GM18498 (cell line): ENCODE measurements around the gene GPRIN1.
"Not testable (repeated sequence)": the region's sequence is repeated elsewhere in the genome, so short reads cannot be mapped to it uniquely, and the experiment has no call there.

Experiments used
- ATAC-seq: cut with Tn5 transposase; IDR thresholded peaks from one replicate; pipeline ENCODE4 v1.9.1; 2021; ENCODE audit warnings: mild to moderate bottlenecking, moderate library complexity; ENCODE audit not compliant: unreplicated experiment

GPRIN1 gene

DNA sequence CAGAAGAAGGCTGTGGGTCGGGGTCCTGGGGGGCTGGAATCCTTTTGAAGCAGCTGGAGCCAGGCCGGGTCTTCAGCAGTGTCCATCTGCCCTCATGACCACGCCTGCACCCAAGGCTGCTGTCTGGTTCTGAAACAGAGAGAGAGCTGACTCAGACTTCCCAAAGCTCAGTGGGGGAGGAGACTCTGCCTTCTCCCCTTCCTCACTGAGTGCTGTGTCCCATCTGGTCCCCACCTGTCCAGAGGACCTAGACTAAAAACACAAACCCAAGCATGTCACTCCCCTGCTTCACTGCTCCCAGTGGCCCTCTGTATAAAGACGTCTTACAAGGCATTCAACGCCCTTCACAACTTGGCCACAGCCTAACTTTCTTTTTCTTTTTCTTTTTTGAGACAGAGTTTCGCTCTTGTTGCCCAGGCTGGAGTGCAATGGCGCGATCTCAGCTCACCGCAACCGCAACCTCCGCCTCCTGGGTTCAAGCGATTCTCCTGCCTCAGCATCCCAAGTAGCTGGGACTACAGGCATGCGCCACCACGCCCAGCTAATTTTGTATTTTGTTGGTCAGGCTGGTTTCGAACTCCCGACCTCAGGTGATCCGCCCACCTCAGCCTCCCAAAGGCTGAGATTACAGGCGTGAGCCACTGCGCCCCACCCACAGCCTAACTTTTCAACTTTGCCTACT, 10.1 kb downstream of the GPRIN1 start:
- ATAC-seq: not testable (repeated sequence)

DNA sequence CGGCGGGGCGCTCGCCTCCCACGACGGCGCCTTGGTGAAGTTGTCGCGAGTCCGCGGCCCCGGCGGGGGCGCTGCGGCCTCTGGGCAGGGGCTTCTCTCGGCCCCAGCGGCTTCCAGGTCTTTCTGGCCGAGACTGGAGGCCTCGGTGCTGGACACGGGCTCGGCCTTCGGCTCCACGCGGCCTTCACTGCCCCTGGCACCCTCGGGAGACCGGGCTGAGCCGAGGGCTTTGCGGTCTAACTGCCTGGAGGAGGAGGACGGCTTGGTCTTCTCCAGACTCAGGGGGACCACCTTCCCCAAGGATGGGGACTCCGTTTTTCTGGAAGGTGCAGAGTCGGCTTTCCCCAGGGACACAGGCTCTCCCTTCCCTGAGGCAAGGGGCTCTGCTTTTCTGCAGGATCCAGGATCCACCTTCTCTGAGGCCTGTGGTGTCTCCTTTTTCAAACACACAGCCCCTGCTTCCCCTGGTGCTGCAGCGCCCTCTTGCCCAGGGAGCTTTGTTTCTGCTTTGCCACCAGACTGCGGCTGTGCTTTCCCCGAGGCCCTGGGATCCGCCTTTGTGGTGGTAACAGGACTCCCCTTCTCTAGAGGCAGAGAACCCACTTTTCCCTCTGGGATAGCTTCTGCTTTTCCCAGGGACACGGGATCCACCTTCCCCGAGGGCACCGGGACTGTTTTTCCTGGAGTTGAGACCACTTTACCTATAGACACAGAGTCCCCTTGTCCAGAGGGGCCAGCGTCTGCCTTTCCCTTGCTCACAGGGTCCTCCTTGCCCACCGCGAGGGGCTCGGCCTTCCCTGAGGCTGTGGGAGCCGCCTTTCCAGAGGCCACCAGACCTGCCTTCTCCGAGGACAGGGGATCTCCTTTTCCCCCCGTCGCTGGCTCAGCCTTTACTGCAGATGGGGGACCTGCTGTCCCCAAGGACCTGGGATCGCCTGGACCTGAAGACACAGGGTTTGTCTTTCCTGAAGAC, 12.3 kb downstream of the GPRIN1 start:
- ATAC-seq: no peak

DNA sequence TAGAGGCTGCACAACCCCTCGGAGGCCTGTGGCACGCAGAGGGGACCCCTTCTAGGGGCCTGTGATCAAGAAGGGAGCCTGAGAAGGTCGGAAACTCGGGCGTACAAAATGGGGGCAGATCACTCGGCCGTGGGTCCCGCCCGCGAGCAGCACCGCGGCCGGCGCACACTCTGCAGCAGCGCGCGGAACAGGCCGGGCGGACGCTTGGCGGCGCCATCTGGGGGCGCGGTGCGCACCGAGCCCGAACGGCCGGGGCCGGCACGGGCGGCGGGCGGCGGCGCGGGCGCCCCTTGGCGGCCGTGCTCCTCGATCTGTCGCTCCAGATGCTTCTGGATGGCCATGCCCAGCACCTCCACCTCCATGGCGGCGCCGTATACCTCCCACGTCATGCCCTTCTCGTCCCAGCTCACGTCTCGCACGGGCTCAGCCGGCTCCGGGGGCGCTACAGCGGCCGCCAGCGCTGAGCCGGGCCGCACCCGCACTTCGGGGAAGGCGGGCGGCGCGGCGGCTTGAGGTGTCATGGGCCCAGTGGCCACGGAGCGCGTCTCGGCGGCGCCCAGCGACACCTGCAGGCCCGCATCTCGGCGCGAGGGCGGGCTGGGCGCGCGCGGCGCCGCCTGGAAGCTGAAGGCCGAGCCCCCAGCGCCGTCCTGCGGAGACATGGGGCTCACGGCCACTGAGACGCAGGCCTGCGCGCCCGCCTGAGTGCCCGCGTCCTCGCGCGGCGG, 13.1 kb downstream of the GPRIN1 start:
- peak; percentile 67 for ATAC-seq

DNA sequence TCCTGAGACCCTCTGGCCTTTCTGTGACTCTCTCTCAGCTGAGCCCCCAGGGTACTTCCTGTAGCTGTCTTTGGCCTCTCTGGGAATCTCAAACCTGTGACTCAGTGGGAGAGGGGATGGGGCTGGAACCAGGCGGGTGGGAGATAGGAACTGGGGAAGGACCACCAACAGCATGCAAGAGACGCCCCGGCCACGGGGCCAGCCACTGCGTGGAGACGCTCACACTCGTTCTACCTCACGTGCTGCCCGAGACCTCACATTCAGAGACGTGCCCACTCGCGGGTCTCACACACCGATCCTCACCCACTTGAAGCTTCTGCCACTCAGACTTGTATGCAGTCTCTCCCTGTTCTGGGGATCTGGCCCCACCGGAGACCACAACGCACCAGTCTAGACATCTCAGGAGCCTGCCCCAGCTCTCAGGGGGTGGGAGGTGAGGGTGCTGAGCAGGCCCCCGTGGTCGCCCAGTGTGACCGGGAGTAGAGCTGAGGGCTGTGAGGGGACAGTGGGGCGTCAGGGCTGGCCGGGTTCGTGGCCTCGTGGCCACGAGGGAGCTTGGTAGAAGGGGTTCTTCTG, 13.8 kb downstream of the GPRIN1 start:
- ATAC-seq: no peak

DNA sequence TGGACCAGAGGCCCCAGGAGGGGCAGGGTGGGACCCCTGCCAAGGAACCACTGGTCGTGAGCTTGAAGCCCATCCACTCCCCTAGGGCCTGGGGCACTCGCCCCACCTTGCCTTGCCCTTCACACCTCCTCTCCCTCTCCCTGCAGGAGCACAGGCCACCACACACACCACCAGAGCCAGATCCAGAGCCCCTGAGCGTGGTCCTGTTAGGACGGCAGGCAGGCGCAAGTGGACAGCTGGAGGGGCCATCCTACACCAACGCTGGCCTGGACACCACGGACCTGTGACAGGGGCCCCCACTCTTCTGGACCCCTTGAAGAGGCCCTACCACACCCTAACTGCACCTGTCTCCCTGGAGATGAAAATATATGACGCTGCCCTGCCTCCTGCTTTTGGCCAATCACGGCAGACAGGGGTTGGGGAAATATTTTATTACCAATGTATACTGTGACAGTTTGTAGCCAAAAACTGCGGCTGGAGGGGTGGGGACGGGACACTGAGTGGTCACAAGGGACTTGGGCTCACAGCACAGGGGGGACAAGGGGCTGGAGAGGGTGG, 14.5 kb downstream of the GPRIN1 start:
- no peak for ATAC-seq

DNA sequence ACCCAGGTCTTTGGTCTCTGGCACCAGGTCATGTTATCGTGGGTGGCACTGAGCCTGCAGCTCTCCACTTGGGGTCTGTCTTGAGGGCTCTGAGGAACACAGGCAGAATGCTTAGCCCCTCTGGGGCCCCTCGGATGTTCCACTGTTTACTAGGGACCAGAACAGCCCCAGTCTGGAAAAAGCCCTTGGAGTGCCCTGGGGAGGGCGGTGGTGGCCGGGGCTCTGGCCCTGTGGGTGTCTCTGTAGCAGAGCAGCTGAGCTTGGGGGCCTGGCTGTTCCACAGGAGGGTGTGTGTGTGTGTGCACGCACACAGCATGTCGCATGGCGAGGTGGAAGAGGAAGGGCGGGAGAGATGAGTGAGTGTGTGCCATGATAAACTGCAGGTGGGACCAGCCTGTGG, 15.4 kb downstream of the GPRIN1 start:
- no peak for ATAC-seq

DNA sequence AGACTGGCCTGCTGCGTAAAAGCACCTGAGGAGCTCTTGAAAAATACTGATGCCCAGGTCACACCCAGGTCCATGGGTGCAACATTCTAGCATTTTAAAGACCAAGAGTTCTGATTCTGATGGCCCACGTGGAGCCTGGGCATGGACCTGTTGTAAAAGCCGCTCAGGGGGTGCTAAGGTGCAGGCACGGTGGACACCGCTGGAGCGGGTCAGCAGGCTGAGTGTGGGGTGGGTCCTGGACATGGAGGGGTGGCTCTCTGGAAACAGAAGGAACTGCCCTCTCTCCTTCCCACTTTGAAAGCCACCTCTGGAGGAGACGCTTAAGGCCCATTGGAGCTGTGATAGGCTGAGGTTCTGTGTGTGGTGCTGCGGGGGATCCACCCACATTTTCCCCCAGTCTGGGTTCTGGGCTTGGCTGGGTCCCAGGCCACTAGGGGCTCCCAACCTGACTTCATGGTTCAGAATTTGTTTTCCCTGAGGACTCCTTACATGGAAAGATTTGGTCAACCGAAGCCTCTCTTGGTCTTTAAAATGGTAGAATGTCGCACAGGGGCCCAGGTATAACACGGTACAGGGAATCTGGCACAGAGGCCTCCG, 16.6 kb downstream of the GPRIN1 start:
- no peak for ATAC-seq

DNA sequence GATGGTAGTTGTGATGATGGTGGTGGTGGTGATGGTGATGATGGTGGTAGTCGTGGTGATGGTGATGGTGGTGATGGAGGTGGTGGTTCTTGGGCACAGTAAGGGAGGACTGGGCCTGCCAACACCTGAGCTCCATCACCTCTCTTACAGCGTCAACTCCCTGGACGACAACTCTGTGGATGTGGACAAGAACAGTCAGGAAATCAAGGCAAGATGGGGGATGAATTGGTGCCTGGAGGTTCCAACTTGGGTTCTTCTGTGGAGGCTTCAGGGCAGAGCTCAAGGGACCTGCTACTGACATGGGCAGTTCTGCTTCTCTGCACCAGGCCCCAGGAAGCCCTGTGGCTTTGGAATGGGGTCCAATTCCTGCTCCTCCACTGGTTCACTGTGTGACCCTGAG, 17.4 kb downstream of the GPRIN1 start:
- ATAC-seq: no peak

DNA sequence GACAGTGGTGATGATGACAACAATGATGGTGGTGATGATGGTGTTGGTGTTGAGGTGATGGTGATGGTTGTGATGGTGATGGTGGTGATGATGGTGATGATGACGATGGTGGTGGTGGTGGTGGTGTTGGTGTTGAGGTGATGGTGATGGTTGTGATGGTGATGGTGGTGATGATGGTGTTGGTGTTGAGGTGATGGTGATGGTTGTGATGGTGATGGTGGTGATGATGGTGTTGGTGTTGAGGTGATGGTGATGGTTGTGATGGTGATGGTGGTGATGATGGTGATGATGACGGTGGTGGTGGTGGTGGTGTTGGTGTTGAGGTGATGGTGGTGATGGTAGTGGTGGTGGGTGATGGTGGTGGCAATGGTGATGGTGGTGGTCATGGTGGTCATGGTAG, 18.3 kb downstream of the GPRIN1 start:
- not testable (repeated sequence) for ATAC-seq

DNA sequence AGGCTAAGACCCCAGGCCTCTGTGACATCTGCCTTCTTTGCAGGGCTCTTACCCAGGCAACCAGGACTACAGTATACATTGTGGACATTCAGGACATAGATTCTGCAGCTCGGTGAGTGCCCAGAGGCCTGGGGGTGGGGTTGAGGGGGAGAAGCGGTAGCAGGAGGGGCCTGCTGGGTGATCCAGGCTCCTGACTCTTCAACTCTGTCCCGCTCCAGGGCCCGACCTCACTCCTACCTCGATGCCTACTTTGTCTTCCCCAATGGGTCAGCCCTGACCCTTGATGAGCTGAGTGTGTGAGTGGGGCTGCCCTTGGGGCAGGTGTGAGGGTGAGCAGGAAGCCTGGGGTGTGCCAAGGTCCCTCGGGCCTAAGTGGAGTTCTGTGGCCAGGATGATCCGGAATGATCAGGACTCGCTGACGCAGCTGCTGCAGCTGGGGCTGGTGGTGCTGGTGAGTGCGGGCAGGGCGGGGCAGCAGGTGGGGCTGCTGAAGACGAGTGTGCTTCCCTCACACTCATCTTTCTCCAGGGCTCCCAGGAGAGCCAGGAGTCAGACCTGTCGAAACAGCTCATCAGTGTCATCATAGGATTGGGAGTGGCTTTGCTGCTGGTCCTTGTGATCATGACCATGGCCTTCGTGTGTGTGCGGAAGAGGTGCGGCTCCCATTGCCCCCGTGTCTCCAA, 19.8 kb downstream of the GPRIN1 start:
- no peak for ATAC-seq

DNA sequence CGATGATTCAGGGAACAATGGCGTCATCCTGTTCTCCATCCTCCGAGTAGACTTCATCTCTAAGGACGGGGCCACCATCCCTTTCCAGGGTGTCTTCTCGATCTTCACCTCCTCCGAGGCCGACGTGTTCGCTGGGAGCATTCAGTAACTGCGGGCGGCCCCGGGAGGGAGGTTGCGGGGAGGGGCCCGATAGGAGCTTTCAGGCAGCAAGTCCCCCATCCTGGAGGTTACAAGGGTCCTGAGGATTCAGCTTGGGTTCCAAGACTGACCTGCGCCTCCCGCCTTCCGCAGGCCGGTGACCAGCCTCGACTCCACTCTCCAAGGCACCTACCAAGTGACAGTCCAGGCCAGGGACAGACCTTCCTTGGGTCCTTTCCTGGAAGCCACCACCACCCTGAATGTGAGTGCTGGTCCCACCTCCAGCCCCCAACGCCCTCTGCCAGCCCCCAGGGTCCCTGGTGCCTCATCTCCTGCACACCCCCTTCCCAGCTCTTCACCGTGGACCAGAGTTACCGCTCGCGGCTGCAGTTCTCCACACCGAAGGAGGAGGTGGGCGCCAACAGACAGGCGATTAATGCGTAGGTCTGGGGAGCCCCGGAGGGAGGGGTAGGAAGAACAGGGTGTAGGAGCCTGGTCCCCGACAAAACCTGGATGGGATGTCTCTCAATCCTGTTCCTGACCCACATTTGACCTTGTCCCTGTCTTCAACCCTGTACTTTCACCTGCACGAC, 20.8 kb downstream of the GPRIN1 start:
- ATAC-seq: no peak

DNA sequence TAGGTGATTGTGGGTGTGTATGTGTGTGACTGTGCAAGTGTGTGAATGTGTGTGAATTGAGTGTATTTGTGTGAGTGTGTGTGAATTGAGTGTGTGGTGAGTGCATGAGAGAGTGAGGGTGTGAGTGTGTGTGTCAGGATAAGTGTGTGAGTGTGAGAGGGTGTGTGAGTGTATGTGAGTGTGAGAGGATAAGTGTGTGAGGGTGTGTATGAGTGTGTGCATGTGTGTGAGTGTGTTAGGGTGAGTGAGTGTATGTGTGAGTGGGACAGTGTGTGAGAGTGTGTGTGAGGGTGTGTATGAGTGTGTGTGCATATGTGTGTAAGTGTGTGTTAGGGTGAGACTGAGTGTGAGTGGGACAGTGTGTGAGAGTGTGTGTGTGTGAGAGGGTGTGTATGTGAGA, 21.7 kb downstream of the GPRIN1 start:
- ATAC-seq: no peak

DNA sequence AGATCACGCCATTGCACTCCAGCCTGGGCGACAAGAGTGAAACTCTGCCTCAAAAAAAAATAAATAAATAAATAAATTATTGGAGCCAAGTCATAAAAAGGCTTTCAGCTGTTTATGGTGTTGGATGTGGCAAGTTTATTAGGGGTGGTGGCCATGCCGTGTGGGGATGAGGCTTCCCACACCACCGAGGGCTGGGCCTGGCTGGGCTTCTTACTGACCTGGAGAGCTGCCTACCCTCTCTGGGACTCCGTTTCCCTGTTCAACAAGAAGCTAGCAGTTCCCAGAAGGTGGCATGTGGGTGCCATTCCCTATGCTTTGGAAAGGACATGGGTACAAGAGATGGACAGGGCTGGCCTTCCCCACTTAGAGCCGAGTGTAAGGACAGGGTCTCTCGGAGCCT, 22.6 kb downstream of the GPRIN1 start:
- ATAC-seq: no peak

DNA sequence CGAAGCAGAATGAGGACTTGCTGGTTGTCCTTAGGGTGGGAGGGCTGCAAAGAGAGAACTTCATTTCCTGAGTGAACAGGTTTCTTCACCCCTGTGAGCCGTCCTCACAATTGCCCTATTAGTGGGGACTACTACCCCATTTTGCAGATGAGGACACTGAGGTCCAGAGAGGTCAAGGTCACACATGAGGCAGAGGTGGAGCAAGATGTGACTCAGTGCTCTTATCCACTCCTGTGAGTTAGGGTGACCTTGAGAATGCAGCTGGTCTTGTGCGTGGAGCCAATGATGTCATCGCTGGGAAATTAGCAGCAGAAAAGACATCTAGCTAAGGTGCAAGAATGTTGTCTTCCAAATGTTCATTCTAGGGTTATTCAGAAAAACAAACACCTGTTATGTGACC, 26.9 kb downstream of the GPRIN1 start:
- ATAC-seq: no peak

DNA sequence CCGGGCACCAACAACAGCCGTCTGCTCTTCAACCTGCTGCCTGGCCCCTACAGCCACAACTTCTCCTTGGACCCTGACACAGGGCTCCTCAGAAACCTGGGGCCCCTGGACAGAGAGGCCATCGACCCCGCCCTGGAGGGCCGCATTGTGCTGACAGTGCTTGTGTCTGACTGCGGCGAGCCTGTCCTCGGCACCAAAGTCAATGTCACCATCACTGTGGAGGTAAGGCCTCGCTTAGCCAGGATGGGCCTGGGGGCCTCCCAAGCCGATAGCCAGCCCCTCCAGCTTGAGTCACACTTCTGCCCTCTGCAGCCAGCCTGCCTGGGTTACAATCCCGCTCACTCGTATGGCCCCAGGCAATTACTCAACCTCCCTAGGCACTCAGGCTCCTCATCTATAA, 28.6 kb downstream of the GPRIN1 start:
- ATAC-seq: no peak

DNA sequence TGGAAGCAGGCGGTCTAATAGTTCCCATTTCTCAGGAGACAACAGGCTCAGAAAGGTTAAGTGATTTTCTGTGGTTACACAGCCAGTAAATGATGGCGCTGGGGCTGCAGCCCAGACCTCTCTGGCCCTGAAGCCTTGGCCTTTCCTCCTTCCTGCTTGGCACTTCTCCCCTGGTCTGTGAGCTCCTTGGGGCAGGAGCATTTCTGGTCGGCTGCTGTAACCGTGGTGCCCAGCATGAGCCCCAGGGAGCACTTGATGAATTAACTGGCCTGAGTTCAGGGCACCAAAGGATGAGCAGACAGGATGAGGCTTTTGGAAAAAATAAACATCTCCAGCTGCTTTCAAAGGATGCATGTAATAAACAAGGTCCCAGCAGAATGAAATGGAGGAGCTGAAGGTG, 30.6 kb downstream of the GPRIN1 start:
- ATAC-seq: no peak

DNA sequence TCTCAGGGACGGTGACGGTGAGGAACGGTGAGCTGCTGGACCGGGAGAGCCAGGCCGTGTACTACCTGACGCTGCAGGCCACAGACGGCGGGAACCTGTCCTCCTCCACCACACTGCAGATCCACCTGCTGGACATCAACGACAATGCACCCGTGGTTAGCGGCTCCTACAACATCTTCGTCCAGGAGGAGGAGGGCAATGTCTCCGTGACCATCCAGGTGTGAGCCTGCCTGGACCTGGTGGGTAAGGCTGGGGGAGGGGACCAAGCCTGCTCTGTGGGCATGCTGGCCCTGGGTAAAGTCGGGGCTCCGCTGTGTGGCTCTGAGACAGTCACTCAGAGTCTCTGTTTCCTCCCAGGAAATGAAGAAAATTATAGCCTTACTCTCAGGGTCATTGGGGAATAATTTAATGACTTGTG, 31.6 kb downstream of the GPRIN1 start:
- no peak for ATAC-seq

DNA sequence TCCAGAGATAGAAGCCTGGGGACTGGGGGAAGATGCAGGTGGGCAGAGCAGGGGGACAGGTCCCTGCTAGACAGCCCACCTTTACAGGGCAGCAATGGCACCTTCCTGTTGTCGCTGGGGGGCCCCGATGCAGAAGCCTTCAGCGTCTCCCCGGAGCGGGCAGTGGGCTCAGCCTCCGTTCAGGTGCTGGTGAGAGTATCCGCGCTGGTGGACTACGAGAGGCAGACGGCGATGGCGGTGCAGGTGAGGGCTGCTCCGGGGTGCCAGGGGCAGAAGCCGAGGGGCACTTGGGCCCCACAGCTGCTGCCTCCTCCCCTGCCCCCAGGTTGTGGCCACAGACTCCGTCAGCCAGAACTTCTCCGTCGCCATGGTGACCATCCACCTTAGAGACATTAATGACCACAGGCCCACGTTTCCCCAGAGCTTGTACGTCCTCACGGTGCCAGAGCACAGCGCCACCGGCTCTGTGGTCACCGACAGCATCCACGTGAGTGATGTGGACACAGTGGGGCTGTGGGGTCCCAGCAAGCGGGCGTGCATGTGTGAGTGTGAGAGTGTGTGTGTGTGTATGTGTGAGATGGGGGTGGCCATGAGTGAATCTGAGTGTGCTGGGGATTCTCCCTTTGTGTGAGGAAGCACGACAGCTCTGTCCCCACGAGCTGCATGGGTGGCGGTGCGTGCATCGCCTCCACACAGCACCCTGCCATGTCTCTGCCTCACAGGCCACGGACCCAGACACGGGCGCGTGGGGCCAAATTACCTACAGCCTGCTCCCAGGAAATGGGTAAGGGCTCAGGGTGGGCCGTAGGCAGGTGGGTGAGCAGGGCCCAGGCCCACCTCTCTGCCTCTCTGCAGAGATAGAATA, 32.4 kb downstream of the GPRIN1 start:
- ATAC-seq: no peak
